ENCODE measurements around the gene ST6GALNAC2. TPM values are rescaled to one million over a fixed set of nuclear protein-coding genes. Genes with fewer than 3 reads are reported as not detected.

Gene ST6GALNAC2
- total and polyA plus RNA-seq, 5 donors from 2014 or later, result 0.08 to 0.39 (median 0.13) TPM; not detected in 2

GRCh38 chr17:76573096-76573495, 12.6 kb downstream of the ST6GALNAC2 start:
- Mint-ChIP-seq H3K4me1 (peaks cover 0 to 4% (median 3%) of the 10 kb centered on the region in 4 donors), H3K9me3 (no peaks in the 10 kb centered on the region), H3K27ac (no peak overlapping the region), H3K36me3 (peaks cover 2% of the 10 kb centered on the region), H3K4me3 (no peak overlapping the region), H3K27me3 (peaks cover 7% of the 10 kb centered on the region)
- Histone ChIP-seq H3K4me3 (ENCODE audit: low read depth, low read length) (no peak overlapping the region), H3K9me3 (ENCODE audit: control insufficient read depth in 2 of 2, low read length in 2 of 2) (no peaks in the 10 kb centered on the region), H3K4me1 (ENCODE audit: control insufficient read depth, insufficient read depth, low read length, poor library complexity, severe bottlenecking) (no peaks in the 10 kb centered on the region), H3K36me3 (ENCODE audit: control insufficient read depth, insufficient read depth, low read length) (no peaks in the 10 kb centered on the region), H3K27ac (ENCODE audit: insufficient read depth, low read length, poor library complexity, severe bottlenecking) (no peak overlapping the region), H3K27me3 (ENCODE audit: control insufficient read depth, insufficient read depth, low read length) (no peaks in the 10 kb centered on the region)
- ATAC-seq (ENCODE audit: low read depth in 2 of 2) (no peak), DNase-seq (no peak)

GRCh38 chr17:76572201-76572910, 13.3 kb downstream of the ST6GALNAC2 start:
- Mint-ChIP-seq H3K4me1 (peaks cover 0 to 4% (median 3%) of the 10 kb centered on the region in 4 donors), H3K27me3 (peaks cover 5% of the 10 kb centered on the region), H3K27ac (no peak overlapping the region), H3K36me3 (peaks cover 2% of the 10 kb centered on the region), H3K4me3 (no peak overlapping the region), H3K9me3 (no peaks in the 10 kb centered on the region)
- H3K4me1 ChIP-seq (ENCODE audit: control insufficient read depth, insufficient read depth, low read length, poor library complexity, severe bottlenecking), result no peaks in the 10 kb centered on the region
- no peaks in the 10 kb centered on the region for H3K36me3 ChIP-seq (ENCODE audit: control insufficient read depth, insufficient read depth, low read length)
- no peak overlapping the region for H3K4me3 ChIP-seq (ENCODE audit: low read depth, low read length)
- ATAC-seq (ENCODE audit: low read depth in 2 of 2), result no peak
- H3K27me3 ChIP-seq (ENCODE audit: control insufficient read depth, insufficient read depth, low read length), result no peaks in the 10 kb centered on the region
- H3K9me3 ChIP-seq (ENCODE audit: control insufficient read depth in 2 of 2, low read length in 2 of 2), result no peaks in the 10 kb centered on the region
- H3K27ac ChIP-seq (ENCODE audit: insufficient read depth, low read length, poor library complexity, severe bottlenecking), result no peak overlapping the region
- DNase-seq, result no peak

GRCh38 chr17:76570877-76571471, 14.7 kb downstream of the ST6GALNAC2 start:
- Histone ChIP-seq H3K4me1 (ENCODE audit: control insufficient read depth, insufficient read depth, low read length, poor library complexity, severe bottlenecking) (no peaks in the 10 kb centered on the region), H3K9me3 (ENCODE audit: control insufficient read depth in 2 of 2, low read length in 2 of 2) (no peaks in the 10 kb centered on the region), H3K27me3 (ENCODE audit: control insufficient read depth, insufficient read depth, low read length) (no peaks in the 10 kb centered on the region), H3K36me3 (ENCODE audit: control insufficient read depth, insufficient read depth, low read length) (peaks cover 4% of the 10 kb centered on the region), H3K4me3 (ENCODE audit: low read depth, low read length) (no peak overlapping the region), H3K27ac (ENCODE audit: insufficient read depth, low read length, poor library complexity, severe bottlenecking) (no peak overlapping the region)
- Mint-ChIP-seq H3K4me3 (peak overlapping the region in 1 of 4 donors; percentile 29), H3K27me3 (peaks cover 5% of the 10 kb centered on the region), H3K4me1 (peaks cover 0 to 10% (median 4%) of the 10 kb centered on the region in 4 donors), H3K27ac (no peak overlapping the region), H3K36me3 (peaks cover 4% of the 10 kb centered on the region), H3K9me3 (no peaks in the 10 kb centered on the region)
- ATAC-seq (ENCODE audit: low read depth in 2 of 2), result no peak
- DNase-seq, result no peak

GRCh38 chr17:76570457-76570856, 15.2 kb downstream of the ST6GALNAC2 start:
- Mint-ChIP-seq H3K27ac (no peak overlapping the region), H3K36me3 (peaks cover 9% of the 10 kb centered on the region), H3K27me3 (peaks cover 5% of the 10 kb centered on the region), H3K9me3 (no peaks in the 10 kb centered on the region), H3K4me3 (no peak overlapping the region), H3K4me1 (peaks cover 0 to 12% (median 3%) of the 10 kb centered on the region in 4 donors)
- Histone ChIP-seq H3K27ac (ENCODE audit: insufficient read depth, low read length, poor library complexity, severe bottlenecking) (no peak overlapping the region), H3K9me3 (ENCODE audit: control insufficient read depth in 2 of 2, low read length in 2 of 2) (no peaks in the 10 kb centered on the region), H3K27me3 (ENCODE audit: control insufficient read depth, insufficient read depth, low read length) (no peaks in the 10 kb centered on the region), H3K4me3 (ENCODE audit: low read depth, low read length) (no peak overlapping the region), H3K4me1 (ENCODE audit: control insufficient read depth, insufficient read depth, low read length, poor library complexity, severe bottlenecking) (no peaks in the 10 kb centered on the region), H3K36me3 (ENCODE audit: control insufficient read depth, insufficient read depth, low read length) (peaks cover 9% of the 10 kb centered on the region)
- ATAC-seq (ENCODE audit: low read depth in 2 of 2), result no peak
- DNase-seq, result no peak

- Mint-ChIP-seq H3K27ac (no peak overlapping the region), H3K36me3 (peaks cover 15% of the 10 kb centered on the region), H3K27me3 (no peaks in the 10 kb centered on the region), H3K4me1 (peaks cover 0 to 12% (median 3%) of the 10 kb centered on the region in 4 donors), H3K9me3 (no peaks in the 10 kb centered on the region), H3K4me3 (no peak overlapping the region)
- no peaks in the 10 kb centered on the region for H3K4me1 ChIP-seq (ENCODE audit: control insufficient read depth, insufficient read depth, low read length, poor library complexity, severe bottlenecking)
- H3K36me3 ChIP-seq (ENCODE audit: control insufficient read depth, insufficient read depth, low read length), result peaks cover 15% of the 10 kb centered on the region
- DNase-seq (no peak), ATAC-seq (ENCODE audit: low read depth in 2 of 2) (no peak)
- no peak overlapping the region for H3K4me3 ChIP-seq (ENCODE audit: low read depth, low read length)
- no peaks in the 10 kb centered on the region for H3K27me3 ChIP-seq (ENCODE audit: control insufficient read depth, insufficient read depth, low read length)
- no peaks in the 10 kb centered on the region for H3K9me3 ChIP-seq (ENCODE audit: control insufficient read depth in 2 of 2, low read length in 2 of 2)
- no peak overlapping the region for H3K27ac ChIP-seq (ENCODE audit: insufficient read depth, low read length, poor library complexity, severe bottlenecking)
Observed at GRCh38 chr17:76569607-76570279, 15.9 kb downstream of the ST6GALNAC2 start.

GRCh38 chr17:76568811-76569221, 16.8 kb downstream of the ST6GALNAC2 start:
- Mint-ChIP-seq H3K4me1 (peaks cover 0 to 12% (median 3%) of the 10 kb centered on the region in 4 donors), H3K27me3 (no peaks in the 10 kb centered on the region), H3K36me3 (peaks cover 15% of the 10 kb centered on the region), H3K9me3 (no peaks in the 10 kb centered on the region), H3K27ac (no peak overlapping the region), H3K4me3 (no peak overlapping the region)
- no peak for DNase-seq
- Histone ChIP-seq H3K36me3 (ENCODE audit: control insufficient read depth, insufficient read depth, low read length) (peaks cover 20% of the 10 kb centered on the region), H3K4me1 (ENCODE audit: control insufficient read depth, insufficient read depth, low read length, poor library complexity, severe bottlenecking) (no peaks in the 10 kb centered on the region), H3K9me3 (ENCODE audit: control insufficient read depth in 2 of 2, low read length in 2 of 2) (no peaks in the 10 kb centered on the region), H3K4me3 (ENCODE audit: low read depth, low read length) (no peak overlapping the region), H3K27me3 (ENCODE audit: control insufficient read depth, insufficient read depth, low read length) (no peaks in the 10 kb centered on the region), H3K27ac (ENCODE audit: insufficient read depth, low read length, poor library complexity, severe bottlenecking) (no peak overlapping the region)
- ATAC-seq (ENCODE audit: low read depth in 2 of 2), result no peak

GRCh38 chr17:76567634-76568432, 17.8 kb downstream of the ST6GALNAC2 start:
- Mint-ChIP-seq H3K36me3 (peaks cover 20% of the 10 kb centered on the region), H3K9me3 (no peaks in the 10 kb centered on the region), H3K27me3 (no peaks in the 10 kb centered on the region), H3K4me3 (no peak overlapping the region), H3K4me1 (peaks cover 0 to 17% (median 7%) of the 10 kb centered on the region in 4 donors), H3K27ac (no peak overlapping the region)
- H3K36me3 ChIP-seq (ENCODE audit: control insufficient read depth, insufficient read depth, low read length), result peaks cover 26% of the 10 kb centered on the region
- no peaks in the 10 kb centered on the region for H3K9me3 ChIP-seq (ENCODE audit: control insufficient read depth in 2 of 2, low read length in 2 of 2)
- no peaks in the 10 kb centered on the region for H3K27me3 ChIP-seq (ENCODE audit: control insufficient read depth, insufficient read depth, low read length)
- no peak overlapping the region for H3K4me3 ChIP-seq (ENCODE audit: low read depth, low read length)
- ATAC-seq (ENCODE audit: low read depth in 2 of 2), result no peak
- DNase-seq, result no peak
- no peak overlapping the region for H3K27ac ChIP-seq (ENCODE audit: insufficient read depth, low read length, poor library complexity, severe bottlenecking)
- no peaks in the 10 kb centered on the region for H3K4me1 ChIP-seq (ENCODE audit: control insufficient read depth, insufficient read depth, low read length, poor library complexity, severe bottlenecking)
